ENCODE measurements around the gene CALML5. TPM values are rescaled to one million over a fixed set of nuclear protein-coding genes. Genes with fewer than 3 reads are reported as not detected.

CALML5 gene
- total and polyA plus RNA-seq, 4 donors: not detected

DNA sequence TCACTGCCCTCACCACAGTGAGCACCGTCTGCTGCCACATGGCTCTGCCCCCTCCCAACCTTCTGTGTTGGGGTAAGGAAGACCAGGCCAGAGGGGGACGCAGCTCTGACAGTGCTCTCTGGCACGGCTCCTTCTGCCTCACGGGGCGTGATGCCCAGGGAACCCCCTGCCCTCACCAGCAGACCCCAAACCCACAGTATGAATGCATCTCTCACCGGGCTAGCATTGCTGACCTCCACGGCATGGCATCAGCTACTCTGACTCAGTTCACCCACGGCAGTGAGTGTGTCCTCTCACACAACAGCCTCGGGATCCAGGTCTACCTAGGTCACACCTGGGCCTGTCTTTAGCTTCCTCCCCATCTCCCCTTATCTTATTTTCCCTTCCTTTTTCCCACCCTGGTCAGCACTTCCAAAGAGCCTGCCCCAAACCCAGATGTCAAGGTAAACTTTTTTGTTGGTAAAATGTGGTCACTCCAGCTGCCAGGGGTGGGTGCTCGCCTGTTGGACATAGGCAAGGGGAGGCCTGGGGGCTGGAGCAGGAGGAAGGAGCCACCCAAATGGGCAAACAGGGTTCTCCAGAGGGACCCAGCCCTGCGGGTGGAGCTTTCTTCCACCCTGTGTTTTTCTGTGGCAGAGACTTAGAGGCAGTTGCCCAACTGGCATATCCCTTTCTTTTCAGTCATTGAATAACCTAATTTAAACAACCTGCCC lies 29.8 kb upstream of the CALML5 start:
- Histone ChIP-seq H3K27me3 (ENCODE audit: control insufficient read depth in 3 of 3, insufficient read depth in 3 of 3, low read length in 2 of 3) (no peaks in the 10 kb centered on the region), H3K27ac (ENCODE audit: low read depth in 1 of 2, low read length in 1 of 2) (no peak overlapping the region), H3K4me1 (ENCODE audit: control insufficient read depth in 5 of 5, insufficient read depth in 5 of 5, low read length in 5 of 5) (peaks cover 0 to 7% (median 0%) of the 10 kb centered on the region in 5 donors), H3K9me3 (ENCODE audit: control insufficient read depth in 4 of 4, insufficient read depth in 3 of 4, low read length in 3 of 4) (no peaks in the 10 kb centered on the region), H3K9ac (ENCODE audit: insufficient read depth in 1 of 2, low read length in 2 of 2) (no peak overlapping the region), H3K4me3 (no peak overlapping the region), H3K36me3 (ENCODE audit: control insufficient read depth in 4 of 4, insufficient read depth in 4 of 4, low read length in 4 of 4) (no peaks in the 10 kb centered on the region)
- 87 to 90% methylated on average over 10 to 11 of the region's 11 CpGs for WGBS, 2 donors
- ATAC-seq (ENCODE audit: insufficient read depth, low FRiP score) (no peak), DNase-seq (peak in 1 of 3 donors; percentile 1)
- TF ChIP-seq, protein P1, sequence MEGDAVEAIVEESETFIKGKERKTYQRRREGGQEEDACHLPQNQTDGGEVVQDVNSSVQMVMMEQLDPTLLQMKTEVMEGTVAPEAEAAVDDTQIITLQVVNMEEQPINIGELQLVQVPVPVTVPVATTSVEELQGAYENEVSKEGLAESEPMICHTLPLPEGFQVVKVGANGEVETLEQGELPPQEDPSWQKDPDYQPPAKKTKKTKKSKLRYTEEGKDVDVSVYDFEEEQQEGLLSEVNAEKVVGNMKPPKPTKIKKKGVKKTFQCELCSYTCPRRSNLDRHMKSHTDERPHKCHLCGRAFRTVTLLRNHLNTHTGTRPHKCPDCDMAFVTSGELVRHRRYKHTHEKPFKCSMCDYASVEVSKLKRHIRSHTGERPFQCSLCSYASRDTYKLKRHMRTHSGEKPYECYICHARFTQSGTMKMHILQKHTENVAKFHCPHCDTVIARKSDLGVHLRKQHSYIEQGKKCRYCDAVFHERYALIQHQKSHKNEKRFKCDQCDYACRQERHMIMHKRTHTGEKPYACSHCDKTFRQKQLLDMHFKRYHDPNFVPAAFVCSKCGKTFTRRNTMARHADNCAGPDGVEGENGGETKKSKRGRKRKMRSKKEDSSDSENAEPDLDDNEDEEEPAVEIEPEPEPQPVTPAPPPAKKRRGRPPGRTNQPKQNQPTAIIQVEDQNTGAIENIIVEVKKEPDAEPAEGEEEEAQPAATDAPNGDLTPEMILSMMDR (IDR thresholded peaks at IDR 0.05; ENCODE audit: control extremely low read depth, extremely low read depth): no peak

DNA sequence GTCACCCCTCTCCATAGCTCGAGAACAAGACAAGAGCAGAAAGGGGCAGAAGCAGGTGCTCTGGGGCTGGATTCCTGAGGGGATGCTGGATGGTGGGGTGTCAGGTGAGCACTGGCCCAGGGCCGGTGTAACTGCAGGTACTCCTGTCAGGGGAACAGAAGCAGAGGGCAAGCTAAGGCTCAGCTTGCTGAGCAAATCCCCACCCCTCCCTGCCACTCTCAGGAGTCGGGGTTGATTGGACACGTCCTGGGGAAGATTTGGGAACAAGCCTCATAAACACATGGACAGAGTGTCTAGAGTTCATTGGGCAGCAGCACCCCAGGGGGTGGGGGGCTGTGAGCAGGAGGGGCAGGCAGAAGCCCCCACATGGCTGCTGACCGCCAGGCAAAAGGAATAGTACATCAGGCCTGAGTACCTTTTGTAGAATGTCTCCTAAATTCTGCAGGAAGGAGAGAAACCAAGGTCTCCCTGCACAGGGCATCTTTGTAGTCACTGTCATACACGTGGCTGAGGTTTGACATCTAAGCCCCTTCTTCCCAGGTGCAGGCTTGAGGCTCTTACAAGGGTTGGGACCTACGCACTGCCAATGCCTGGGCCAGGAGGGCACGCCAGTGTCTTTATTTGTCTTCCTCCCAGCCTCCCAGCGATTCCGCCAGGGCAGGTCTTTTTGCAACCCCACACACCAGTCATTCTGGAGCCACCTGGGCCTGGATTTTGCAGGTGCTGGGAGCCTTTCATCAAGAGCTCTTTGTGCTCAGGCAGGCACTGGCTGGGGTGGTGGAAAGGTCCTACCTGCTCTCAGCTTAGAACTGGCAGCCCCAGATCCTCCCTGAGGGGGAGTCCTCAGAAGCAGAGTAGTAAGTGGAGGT lies 28.2 kb upstream of the CALML5 start:
- DNase-seq (peak in 2 of 3 donors; percentile 48 to 55), ATAC-seq (ENCODE audit: insufficient read depth, low FRiP score) (no peak)
- Histone ChIP-seq H3K9me3 (ENCODE audit: control insufficient read depth in 4 of 4, insufficient read depth in 3 of 4, low read length in 3 of 4) (no peaks in the 10 kb centered on the region), H3K27ac (ENCODE audit: low read depth in 1 of 2, low read length in 1 of 2) (no peak overlapping the region), H3K4me3 (no peak overlapping the region), H3K36me3 (ENCODE audit: control insufficient read depth in 4 of 4, insufficient read depth in 4 of 4, low read length in 4 of 4) (no peaks in the 10 kb centered on the region), H3K27me3 (ENCODE audit: control insufficient read depth in 3 of 3, insufficient read depth in 3 of 3, low read length in 2 of 3) (no peaks in the 10 kb centered on the region), H3K9ac (ENCODE audit: insufficient read depth in 1 of 2, low read length in 2 of 2) (no peak overlapping the region), H3K4me1 (ENCODE audit: control insufficient read depth in 5 of 5, insufficient read depth in 5 of 5, low read length in 5 of 5) (peaks cover 0 to 10% (median 0%) of the 10 kb centered on the region in 5 donors)
- TF ChIP-seq, protein P1 (IDR thresholded peaks at IDR 0.05; ENCODE audit: control extremely low read depth, extremely low read depth): no peak
- WGBS, 2 donors: 77 to 91% methylated on average over 10 of the region's 10 CpGs

DNA sequence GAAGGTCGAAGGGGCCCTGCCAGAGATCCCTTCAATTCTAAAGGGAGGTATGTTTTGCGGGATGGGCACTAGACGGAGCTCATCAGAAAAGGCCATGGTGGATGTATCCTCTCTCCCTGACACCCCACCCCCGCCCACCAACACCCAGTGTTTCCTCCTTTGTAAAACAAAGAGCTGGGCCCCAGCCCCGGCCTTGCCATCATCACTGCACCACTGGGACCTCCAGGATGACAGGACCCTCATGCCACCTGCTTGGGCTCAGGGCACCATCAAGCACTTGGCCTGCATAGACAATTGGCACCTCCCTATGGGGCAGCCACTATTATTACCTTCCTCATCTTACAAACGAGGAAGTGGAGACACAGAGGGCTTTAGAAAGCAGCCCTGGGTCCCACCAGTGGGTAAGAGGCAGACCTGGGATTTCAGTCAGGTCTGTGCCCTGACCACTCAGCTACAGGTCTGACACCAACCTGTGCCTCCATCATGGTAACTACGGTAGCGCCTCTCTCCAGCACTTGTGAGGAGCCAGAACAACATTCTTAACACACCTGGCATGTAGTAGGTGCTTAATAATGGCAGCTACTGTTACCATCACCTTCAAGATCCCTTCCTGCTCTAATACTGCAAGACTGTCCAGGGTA lies 27.4 kb upstream of the CALML5 start:
- TF ChIP-seq, protein P1 (IDR thresholded peaks at IDR 0.05; ENCODE audit: control extremely low read depth, extremely low read depth): no peak
- Histone ChIP-seq H3K9me3 (ENCODE audit: control insufficient read depth in 4 of 4, insufficient read depth in 3 of 4, low read length in 3 of 4) (no peaks in the 10 kb centered on the region), H3K9ac (ENCODE audit: insufficient read depth in 1 of 2, low read length in 2 of 2) (no peak overlapping the region), H3K4me3 (no peak overlapping the region), H3K27ac (ENCODE audit: low read depth in 1 of 2, low read length in 1 of 2) (no peak overlapping the region), H3K27me3 (ENCODE audit: control insufficient read depth in 3 of 3, insufficient read depth in 3 of 3, low read length in 2 of 3) (no peaks in the 10 kb centered on the region), H3K36me3 (ENCODE audit: control insufficient read depth in 4 of 4, insufficient read depth in 4 of 4, low read length in 4 of 4) (no peaks in the 10 kb centered on the region), H3K4me1 (ENCODE audit: control insufficient read depth in 5 of 5, insufficient read depth in 5 of 5, low read length in 5 of 5) (peaks cover 0 to 10% (median 0%) of the 10 kb centered on the region in 5 donors)
- ATAC-seq (ENCODE audit: insufficient read depth, low FRiP score) (no peak), DNase-seq (peak in 1 of 3 donors; percentile 1)
- WGBS, 2 donors: 88% methylated on average over 8 of the region's 8 CpGs
